HG03025 (cell line): ENCODE measurements around the gene NME5.
"Not testable (repeated sequence)": the region's sequence is repeated elsewhere in the genome, so short reads cannot be mapped to it uniquely, and the experiment has no call there.

Experiments used
- ATAC-seq: cut with Tn5 transposase; IDR thresholded peaks from one replicate; pipeline ENCODE4 v1.9.1; 2021; ENCODE audit warnings: mild to moderate bottlenecking, moderate library complexity; ENCODE audit not compliant: unreplicated experiment, low FRiP score

The NME5 gene

GRCh38 chr5:138083702-138084101 lies 55.5 kb downstream of the NME5 start, which contains the start of gene WNT8A:
Gene WNT8A (plus strand): TSS chr5:138084033. CDS start chr5:138084128, 95 bp downstream.
- no peak for ATAC-seq

- no peak for ATAC-seq
These were observed 57.2 kb downstream of the NME5 start for GRCh38 chr5:138082033-138082432.

GRCh38 chr5:138078006-138078643 lies 61.1 kb downstream of the NME5 start:
- ATAC-seq = no peak

- ATAC-seq = no peak
These were observed 62.0 kb downstream of the NME5 start for GRCh38 chr5:138077064-138077696.

- not testable (repeated sequence) for ATAC-seq
These were observed 69.2 kb downstream of the NME5 start for GRCh38 chr5:138070026-138070425.

GRCh38 chr5:138068742-138069600 lies 70.3 kb downstream of the NME5 start:
- ATAC-seq = no peak

GRCh38 chr5:138067945-138068344 lies 71.3 kb downstream of the NME5 start:
- no peak for ATAC-seq
